ENCODE measurements around the gene PTGFRN.

- no peak for TF ChIP-seq FOXK2 (IDR thresholded peaks at IDR 0.05)
- TF ChIP-seq ARNT (IDR thresholded peaks at IDR 0.05), result no peak
- no peak for TF ChIP-seq CTBP1 (IDR thresholded peaks at IDR 0.05; ENCODE audit: borderline replicate concordance)
- TF ChIP-seq HDGF (IDR thresholded peaks at IDR 0.05; ENCODE audit: borderline replicate concordance), result no peak
Observed at GRCh38 chr1:117036018-117036461, 126.3 kb downstream of the PTGFRN start.

Measured in HEK293T (cell line).